ENCODE data around the gene RMI1. TPM values are rescaled to one million over a fixed set of nuclear protein-coding genes. Genes with fewer than 3 reads are reported as not detected.

The RMI1 gene
- total RNA-seq, 2 donors from 2014 or later, result 27.1 to 33.2 TPM

- H3K27me3 ChIP-seq (ENCODE audit: control insufficient read depth, insufficient read depth, low read length, poor library complexity, severe bottlenecking), result no peaks in the 10 kb centered on the region
- no peaks in the 10 kb centered on the region for H3K4me1 ChIP-seq (ENCODE audit: control insufficient read depth, insufficient read depth, low read length)
- no peak for DNase-seq
- TF ChIP-seq CTCF (conservative IDR thresholded peaks at IDR 0.05), result no peak
- Mint-ChIP-seq H3K4me3 (no peak overlapping the region), H3K4me1 (peaks cover 10% of the 10 kb centered on the region), H3K27ac (no peak overlapping the region), H3K9me3 (no peaks in the 10 kb centered on the region), H3K36me3 (ENCODE audit: low read depth) (peaks cover 30% of the 10 kb centered on the region), H3K27me3 (ENCODE audit: insufficient read depth) (no peaks in the 10 kb centered on the region)
- no peak overlapping the region for H3K4me3 ChIP-seq (ENCODE audit: low read length)
- H3K9me3 ChIP-seq (ENCODE audit: control insufficient read depth, low read length), result no peaks in the 10 kb centered on the region
- no peak overlapping the region for H3K27ac ChIP-seq (ENCODE audit: low read depth, low read length)
- 83% methylated on average over 1 of the region's 1 CpG; no CpG with 5 or more reads in 1 of the 2 experiments for WGBS, 2 experiments (ENCODE audit: insufficient coverage in 1 of 2, insufficient read length in 1 of 2)
- H3K9ac ChIP-seq (ENCODE audit: extremely low read depth, low read length, poor library complexity, severe bottlenecking), result no peak overlapping the region
- H3K36me3 ChIP-seq (ENCODE audit: control insufficient read depth, insufficient read depth, low read length), result peaks cover 18% of the 10 kb centered on the region
These were observed 6.8 kb downstream of the RMI1 start for GRCh38 chr9:83987402-83987791.

- Histone ChIP-seq H3K4me1 (ENCODE audit: control insufficient read depth, insufficient read depth, low read length) (no peaks in the 10 kb centered on the region), H3K27ac (ENCODE audit: low read depth, low read length) (no peak overlapping the region), H3K9me3 (ENCODE audit: control insufficient read depth, low read length) (no peaks in the 10 kb centered on the region), H3K4me3 (ENCODE audit: low read length) (no peak overlapping the region), H3K36me3 (ENCODE audit: control insufficient read depth, insufficient read depth, low read length) (peaks cover 18% of the 10 kb centered on the region), H3K27me3 (ENCODE audit: control insufficient read depth, insufficient read depth, low read length, poor library complexity, severe bottlenecking) (no peaks in the 10 kb centered on the region), H3K9ac (ENCODE audit: extremely low read depth, low read length, poor library complexity, severe bottlenecking) (no peak overlapping the region)
- TF ChIP-seq CTCF (conservative IDR thresholded peaks at IDR 0.05), result no peak
- WGBS, 2 experiments (ENCODE audit: insufficient coverage in 1 of 2, insufficient read length in 1 of 2), result 93% methylated on average over 1 to 2 of the region's 2 CpGs
- Mint-ChIP-seq H3K4me1 (peaks cover 1% of the 10 kb centered on the region), H3K9me3 (no peaks in the 10 kb centered on the region), H3K36me3 (ENCODE audit: low read depth) (peaks cover 27% of the 10 kb centered on the region), H3K4me3 (no peak overlapping the region), H3K27ac (no peak overlapping the region), H3K27me3 (ENCODE audit: insufficient read depth) (no peaks in the 10 kb centered on the region)
- no peak for DNase-seq
These were observed 7.8 kb downstream of the RMI1 start for GRCh38 chr9:83988411-83988810.

- H3K9me3 Mint-ChIP-seq, result no peaks in the 10 kb centered on the region
- Histone ChIP-seq H3K36me3 (ENCODE audit: control insufficient read depth, insufficient read depth, low read length) (peaks cover 18% of the 10 kb centered on the region), H3K27me3 (ENCODE audit: control insufficient read depth, insufficient read depth, low read length, poor library complexity, severe bottlenecking) (no peaks in the 10 kb centered on the region), H3K9ac (ENCODE audit: extremely low read depth, low read length, poor library complexity, severe bottlenecking) (no peak overlapping the region), H3K4me1 (ENCODE audit: control insufficient read depth, insufficient read depth, low read length) (no peaks in the 10 kb centered on the region), H3K9me3 (ENCODE audit: control insufficient read depth, low read length) (no peaks in the 10 kb centered on the region), H3K27ac (ENCODE audit: low read depth, low read length) (no peak overlapping the region), H3K4me3 (ENCODE audit: low read length) (no peak overlapping the region)
- DNase-seq, result no peak
- H3K27me3 Mint-ChIP-seq (ENCODE audit: insufficient read depth), result no peaks in the 10 kb centered on the region
- peaks cover 33% of the 10 kb centered on the region for H3K36me3 Mint-ChIP-seq (ENCODE audit: low read depth)
- 83 to 92% methylated on average over 1 of the region's 1 CpG for WGBS, 2 experiments (ENCODE audit: insufficient coverage in 1 of 2, insufficient read length in 1 of 2)
- TF ChIP-seq CTCF (conservative IDR thresholded peaks at IDR 0.05), result no peak
- H3K4me1 Mint-ChIP-seq, result no peaks in the 10 kb centered on the region
- no peak overlapping the region for H3K4me3 Mint-ChIP-seq
- H3K27ac Mint-ChIP-seq, result no peak overlapping the region
These were observed 10.8 kb downstream of the RMI1 start for GRCh38 chr9:83991355-83991754.
